K562 (cell line): Measurements from ENCODE around the gene STX2. TPM values are rescaled to one million over a fixed set of nuclear protein-coding genes. Genes with fewer than 3 reads are reported as not detected.

Experiments
- CEBPB ChIP-seq: fragments of 450-650 bp; IDR thresholded peaks from 2 replicates; pipeline ENCODE4 v1.6.1; 2016; ENCODE audit warnings: missing genetic modification characterization, missing compliant biosample characterization
- CLOCK ChIP-seq: fragments of 250-450 bp; sonication (Bioruptor Pico); IDR thresholded peaks from 2 replicates; pipeline ENCODE4 v1.4.0; 2020; ENCODE audit warnings: mild to moderate bottlenecking, moderate library complexity, borderline replicate concordance
- CREB1 ChIP-seq, 2 experiments: sonication (generic) in 1 of 2; formaldehyde crosslinking in 1 of 2; IDR thresholded peaks; 2 replicates each; pipeline versions ENCODE4 v1.6.1 to v1.8.0; 2012 to 2022; ENCODE audit warnings: inconsistent platforms in 1 of 2, mild to moderate bottlenecking in 1 of 2, missing genetic modification reagents in 1 of 2, moderate library complexity in 1 of 2
- ESRRB ChIP-seq: fragments of 250-450 bp; sonication (Bioruptor Pico); IDR thresholded peaks from 2 replicates; pipeline ENCODE4 v1.5.0; 2020; ENCODE audit warnings: mild to moderate bottlenecking, moderate library complexity, borderline replicate concordance
- PATZ1 ChIP-seq: fragments of 250-450 bp; sonication (Bioruptor Pico); IDR thresholded peaks from 2 replicates; pipeline ENCODE4 v1.5.0; 2020; ENCODE audit warnings: mild to moderate bottlenecking, borderline replicate concordance
- PBX2 ChIP-seq, 2 experiments: IDR thresholded peaks in 1 of 2; conservative IDR thresholded peaks in 1 of 2; 2 replicates each; pipeline ENCODE4 v1.6.1; 2016; ENCODE audit warnings: low read depth in 2 of 2, mild to moderate bottlenecking in 1 of 2, missing compliant biosample characterization in 1 of 2, missing genetic modification characterization in 1 of 2, moderate library complexity in 1 of 2
- PKNOX1 ChIP-seq: fragments of 450-650 bp; IDR thresholded peaks from 2 replicates; pipeline ENCODE4 v1.6.1; 2016
- POLR3G ChIP-seq: IDR thresholded peaks from 2 replicates; pipeline ENCODE4 v1.6.1; 2011; ENCODE audit not compliant: insufficient read length, insufficient replicate concordance; ENCODE audit errors: extremely low read depth
- RBM14 ChIP-seq: fragments of 200-400 bp; formaldehyde crosslinking; IDR thresholded peaks from 2 replicates; pipeline ENCODE4 v1.6.1; 2018; ENCODE audit warnings: low read depth, mild to moderate bottlenecking, low read length, moderate library complexity, borderline replicate concordance; ENCODE audit not compliant: insufficient read depth
- SETDB1 ChIP-seq: IDR thresholded peaks from one replicate; pipeline ENCODE4 v1.6.1; 2012; ENCODE audit warnings: low read length, control low read depth, inconsistent platforms
- SMARCE1 ChIP-seq: fragments of 450-650 bp; IDR thresholded peaks from 2 replicates; pipeline ENCODE4 v1.7.1; 2016; ENCODE audit warnings: mild to moderate bottlenecking
- THRA ChIP-seq: fragments of 450-650 bp; IDR thresholded peaks from 2 replicates; pipeline ENCODE4 v1.6.1; 2017; ENCODE audit warnings: mild to moderate bottlenecking, moderate library complexity
- ZZZ3 ChIP-seq: fragments of 450-650 bp; IDR thresholded peaks from 2 replicates; pipeline ENCODE4 v1.6.1; 2016; ENCODE audit warnings: antibody characterized with exemption, mild to moderate bottlenecking, moderate library complexity
- polyA plus RNA-seq, 8 experiments: library from polyadenylated mRNA; depleted of rRNA in 4 of 8; stranded (reverse) in 5 of 8; unstranded in 3 of 8; fragments of >200 nt; fragmentation: Nextera tagmentation in 2 of 8; fragmentation: Illumina TruSeq in 1 of 8; extraction: Ambion mirVana in 2 of 8; extraction: Trizol in 1 of 8; gene quantifications; 2 replicates each; pipeline versions ENCODE4 v1.2.1 to v1.2.3, GENCODE V29; 2011 to 2014; ENCODE audit warnings: inconsistent platforms in 1 of 8, missing spikeins in 1 of 8
- total RNA-seq, 7 experiments: library from RNA; depleted of rRNA in 6 of 7; stranded (reverse); fragments of >200 nt in 6 of 7; fragmentation: Illumina TruSeq in 2 of 7; extraction: Trizol in 2 of 7; gene quantifications; 2 replicates each; pipeline versions ENCODE4 v1.2.1 to v1.2.3, GENCODE V29; 2011 to 2021; ENCODE audit warnings: low replicate concordance in 1 of 7
- TF ChIP-seq, protein P1 (sequence below), 2 experiments: IDR thresholded peaks; 2 replicates each; pipeline ENCODE4 v1.6.1; 2011; ENCODE audit warnings: borderline replicate concordance in 1 of 2, control low read depth in 1 of 2, low read depth in 1 of 2, low read length in 1 of 2, mild to moderate bottlenecking in 1 of 2, mixed read lengths in 1 of 2, moderate library complexity in 1 of 2; ENCODE audit not compliant: insufficient read depth in 1 of 2, insufficient read length in 1 of 2, poor library complexity in 1 of 2, severe bottlenecking in 1 of 2; ENCODE audit errors: extremely low read depth in 1 of 2

The STX2 gene
- total and polyA plus RNA-seq, 9 of the 15 experiments (the other 6 are each of a cell fraction or from before 2014, with no cell fraction given) = 22.2 to 54.6 (median 30.8) TPM

DNA sequence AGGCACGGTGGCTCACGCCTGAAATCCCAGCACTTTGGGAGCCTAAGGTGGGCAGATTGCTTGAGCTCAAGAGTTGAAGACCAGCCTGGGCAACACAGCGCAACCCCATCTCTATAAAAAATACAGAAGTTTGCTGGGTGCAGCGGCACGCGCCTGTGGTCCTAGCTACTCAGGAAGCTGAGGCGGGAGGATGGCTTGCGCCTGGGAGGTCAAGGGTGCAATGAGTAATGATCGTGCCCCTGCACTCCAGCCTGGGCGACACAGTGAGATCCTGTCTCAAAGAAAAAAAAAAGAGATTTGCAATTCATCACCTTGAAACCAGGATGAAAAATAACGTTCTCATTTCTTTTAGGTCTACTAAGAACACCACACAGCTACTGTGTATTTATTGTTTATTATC lies 4.0 kb downstream of the STX2 start (continued):
- TF ChIP-seq ESRRB (CRISPR knock-in tag) (no peak), CREB1 (IDR thresholded peaks at IDR 0.05) (no peak), CREB1 (CRISPR knock-in tag; IDR thresholded peaks at IDR 0.05) (no peak), SMARCE1 (no peak), SETDB1 (no peak), PATZ1 (CRISPR knock-in tag) (no peak), THRA (no peak), ZZZ3 (no peak), CEBPB (tag) (no peak), PKNOX1 (no peak), CLOCK (CRISPR knock-in tag) (no peak), PBX2 (CRISPR knock-in tag; IDR thresholded peaks at IDR 0.05; ENCODE audit: low read depth) (no peak), PBX2 (tag; conservative IDR thresholded peaks at IDR 0.05; ENCODE audit: low read depth) (no peak), RBM14 (no peak), POLR3G (no peak)
- TF ChIP-seq, protein P1, sequence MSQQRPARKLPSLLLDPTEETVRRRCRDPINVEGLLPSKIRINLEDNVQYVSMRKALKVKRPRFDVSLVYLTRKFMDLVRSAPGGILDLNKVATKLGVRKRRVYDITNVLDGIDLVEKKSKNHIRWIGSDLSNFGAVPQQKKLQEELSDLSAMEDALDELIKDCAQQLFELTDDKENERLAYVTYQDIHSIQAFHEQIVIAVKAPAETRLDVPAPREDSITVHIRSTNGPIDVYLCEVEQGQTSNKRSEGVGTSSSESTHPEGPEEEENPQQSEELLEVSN (IDR thresholded peaks at IDR 0.05; ENCODE audit: borderline replicate concordance in 1 of 2, extremely low read depth in 1 of 2, insufficient read depth in 1 of 2, insufficient read length in 1 of 2, low read depth in 1 of 2, low read length in 1 of 2, poor library complexity in 1 of 2, severe bottlenecking in 1 of 2) = peak in 1 of 2 experiments; percentile 9
